ENCODE data around the gene NOXA1. TPM values are rescaled to one million over a fixed set of nuclear protein-coding genes. Genes with fewer than 3 reads are reported as not detected.

NOXA1 gene
- total and polyA plus RNA-seq, 5 donors from 2014 or later: 0.83 to 3.8 (median 1.9) TPM

DNA sequence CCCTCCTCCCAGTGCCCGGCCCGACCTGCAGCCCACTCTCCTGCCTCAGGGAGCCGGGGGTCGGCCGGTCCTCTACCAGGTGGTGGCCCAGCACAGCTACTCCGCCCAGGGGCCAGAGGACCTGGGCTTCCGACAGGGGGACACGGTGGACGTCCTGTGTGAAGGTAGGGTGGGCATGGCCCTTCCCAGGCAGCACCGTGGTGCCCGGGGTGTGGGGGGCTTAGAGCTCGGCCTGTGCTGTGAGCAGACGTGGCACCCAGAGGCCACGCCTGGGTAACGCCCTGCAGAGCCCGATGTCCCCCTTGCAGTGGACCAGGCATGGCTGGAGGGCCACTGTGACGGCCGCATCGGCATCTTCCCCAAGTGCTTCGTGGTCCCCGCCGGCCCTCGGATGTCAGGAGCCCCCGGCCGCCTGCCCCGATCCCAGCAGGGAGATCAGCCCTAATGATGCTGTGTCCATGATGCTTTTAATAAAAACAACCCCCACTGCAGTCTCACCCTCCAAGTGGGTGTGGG, 10.8 kb downstream of the NOXA1 start:
- H3K4me3 Mint-ChIP-seq: no peak overlapping the region
- Histone ChIP-seq H3K9me3 (ENCODE audit: control insufficient read depth in 2 of 2, low read length in 2 of 2) (no peaks in the 10 kb centered on the region), H3K27ac (ENCODE audit: insufficient read depth, low read length, poor library complexity, severe bottlenecking) (no peak overlapping the region), H3K27me3 (ENCODE audit: control insufficient read depth, insufficient read depth, low read length) (no peaks in the 10 kb centered on the region), H3K4me1 (ENCODE audit: control insufficient read depth, insufficient read depth, low read length, poor library complexity, severe bottlenecking) (peaks cover 3% of the 10 kb centered on the region), H3K36me3 (ENCODE audit: control insufficient read depth, insufficient read depth, low read length) (no peaks in the 10 kb centered on the region), H3K4me3 (ENCODE audit: low read depth, low read length) (no peak overlapping the region)
- H3K4me1 Mint-ChIP-seq: no peaks in the 10 kb centered on the region
- H3K36me3 Mint-ChIP-seq: no peaks in the 10 kb centered on the region
- DNase-seq: no peak
- H3K27ac Mint-ChIP-seq: no peak overlapping the region
- no peaks in the 10 kb centered on the region for H3K9me3 Mint-ChIP-seq
- no peak for ATAC-seq (ENCODE audit: low read depth in 2 of 2)
- H3K27me3 Mint-ChIP-seq: no peaks in the 10 kb centered on the region

DNA sequence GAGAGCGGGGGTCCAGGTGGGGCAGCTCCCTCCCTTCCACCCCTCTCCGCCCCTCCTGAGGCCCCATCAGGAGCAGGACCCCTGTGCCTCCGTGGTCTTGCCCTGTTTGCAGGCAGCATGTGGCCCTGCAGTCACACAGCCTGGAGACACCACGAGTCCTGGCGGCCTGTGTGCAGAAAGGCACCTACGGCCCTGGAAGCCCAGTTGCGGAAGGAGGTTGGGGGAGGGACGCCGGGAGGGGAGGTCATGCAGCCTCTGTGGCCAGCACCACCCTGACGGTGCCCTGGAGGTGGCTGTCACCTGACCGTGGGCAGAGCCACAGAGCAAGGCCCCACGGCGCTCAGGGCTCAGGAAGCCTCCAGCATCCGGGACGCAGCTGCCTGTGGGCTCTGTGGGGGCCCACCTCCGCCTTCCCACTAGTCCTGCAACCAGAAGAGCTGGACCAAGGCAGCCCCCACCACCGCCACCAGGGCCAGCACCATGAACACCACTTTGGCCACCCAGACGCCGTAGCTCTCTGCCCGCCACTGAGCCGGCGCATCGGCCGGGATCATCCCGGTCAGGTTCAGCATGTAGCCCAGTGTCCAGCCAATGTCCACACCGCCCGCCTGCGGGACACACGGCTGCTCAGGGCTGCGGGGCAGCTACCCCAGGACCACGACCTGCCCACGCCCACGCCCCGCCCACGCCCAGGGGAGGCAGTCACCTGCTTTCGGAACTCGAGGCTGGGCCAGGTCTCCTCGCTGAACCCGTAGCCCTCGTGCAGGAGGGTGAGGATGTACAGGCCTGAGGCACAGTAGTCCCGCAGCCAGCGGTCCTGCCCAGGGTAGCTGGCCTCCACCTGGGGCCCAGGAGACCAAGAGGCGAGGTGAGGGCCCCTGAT, 11.5 kb downstream of the NOXA1 start:
- no peak overlapping the region for H3K4me3 Mint-ChIP-seq
- Histone ChIP-seq H3K27ac (ENCODE audit: insufficient read depth, low read length, poor library complexity, severe bottlenecking) (no peak overlapping the region), H3K4me3 (ENCODE audit: low read depth, low read length) (no peak overlapping the region), H3K36me3 (ENCODE audit: control insufficient read depth, insufficient read depth, low read length) (no peaks in the 10 kb centered on the region), H3K4me1 (ENCODE audit: control insufficient read depth, insufficient read depth, low read length, poor library complexity, severe bottlenecking) (peaks cover 3% of the 10 kb centered on the region), H3K27me3 (ENCODE audit: control insufficient read depth, insufficient read depth, low read length) (no peaks in the 10 kb centered on the region), H3K9me3 (ENCODE audit: control insufficient read depth in 2 of 2, low read length in 2 of 2) (no peaks in the 10 kb centered on the region)
- H3K27ac Mint-ChIP-seq: no peak overlapping the region
- no peaks in the 10 kb centered on the region for H3K36me3 Mint-ChIP-seq
- ATAC-seq (ENCODE audit: low read depth in 2 of 2): no peak
- no peak for DNase-seq
- H3K4me1 Mint-ChIP-seq: peaks cover 0 to 3% (median 0%) of the 10 kb centered on the region in 4 donors
- H3K27me3 Mint-ChIP-seq: peaks cover 4% of the 10 kb centered on the region
- H3K9me3 Mint-ChIP-seq: no peaks in the 10 kb centered on the region

DNA sequence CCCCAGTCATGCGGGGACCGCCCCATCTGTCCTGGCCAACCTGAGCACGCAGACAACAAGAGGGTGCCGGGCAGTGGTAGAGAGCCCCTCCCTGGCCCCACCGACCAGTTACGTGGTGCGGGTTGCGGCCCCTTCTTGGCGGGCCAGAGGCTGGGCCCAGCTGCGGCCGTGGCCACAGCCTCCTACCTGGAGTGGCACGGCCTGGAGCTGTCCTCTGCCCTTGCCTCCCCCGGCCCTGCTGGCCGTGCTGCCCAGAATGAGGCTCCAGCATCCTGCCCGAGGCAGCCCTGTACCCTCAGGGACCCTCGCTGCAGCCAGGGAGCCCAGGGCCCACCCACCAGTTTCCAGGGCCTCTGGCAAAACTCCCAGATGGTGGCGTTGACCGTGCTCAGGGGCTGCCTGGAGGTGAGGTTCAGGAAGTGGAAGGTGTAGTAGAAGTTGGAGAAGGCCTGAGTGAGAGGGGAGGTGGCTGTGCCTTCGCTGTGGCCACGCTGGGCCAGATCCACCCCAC, 12.2 kb downstream of the NOXA1 start:
- Mint-ChIP-seq H3K4me3 (no peak overlapping the region), H3K9me3 (no peaks in the 10 kb centered on the region), H3K4me1 (peaks cover 0 to 3% (median 0%) of the 10 kb centered on the region in 4 donors), H3K27ac (no peak overlapping the region), H3K36me3 (no peaks in the 10 kb centered on the region), H3K27me3 (peaks cover 4% of the 10 kb centered on the region)
- H3K27ac ChIP-seq (ENCODE audit: insufficient read depth, low read length, poor library complexity, severe bottlenecking): no peak overlapping the region
- no peaks in the 10 kb centered on the region for H3K27me3 ChIP-seq (ENCODE audit: control insufficient read depth, insufficient read depth, low read length)
- no peaks in the 10 kb centered on the region for H3K36me3 ChIP-seq (ENCODE audit: control insufficient read depth, insufficient read depth, low read length)
- H3K9me3 ChIP-seq (ENCODE audit: control insufficient read depth in 2 of 2, low read length in 2 of 2): no peaks in the 10 kb centered on the region
- H3K4me3 ChIP-seq (ENCODE audit: low read depth, low read length): no peak overlapping the region
- ATAC-seq (ENCODE audit: low read depth in 2 of 2) (no peak), DNase-seq (no peak)
- peaks cover 3% of the 10 kb centered on the region for H3K4me1 ChIP-seq (ENCODE audit: control insufficient read depth, insufficient read depth, low read length, poor library complexity, severe bottlenecking)

DNA sequence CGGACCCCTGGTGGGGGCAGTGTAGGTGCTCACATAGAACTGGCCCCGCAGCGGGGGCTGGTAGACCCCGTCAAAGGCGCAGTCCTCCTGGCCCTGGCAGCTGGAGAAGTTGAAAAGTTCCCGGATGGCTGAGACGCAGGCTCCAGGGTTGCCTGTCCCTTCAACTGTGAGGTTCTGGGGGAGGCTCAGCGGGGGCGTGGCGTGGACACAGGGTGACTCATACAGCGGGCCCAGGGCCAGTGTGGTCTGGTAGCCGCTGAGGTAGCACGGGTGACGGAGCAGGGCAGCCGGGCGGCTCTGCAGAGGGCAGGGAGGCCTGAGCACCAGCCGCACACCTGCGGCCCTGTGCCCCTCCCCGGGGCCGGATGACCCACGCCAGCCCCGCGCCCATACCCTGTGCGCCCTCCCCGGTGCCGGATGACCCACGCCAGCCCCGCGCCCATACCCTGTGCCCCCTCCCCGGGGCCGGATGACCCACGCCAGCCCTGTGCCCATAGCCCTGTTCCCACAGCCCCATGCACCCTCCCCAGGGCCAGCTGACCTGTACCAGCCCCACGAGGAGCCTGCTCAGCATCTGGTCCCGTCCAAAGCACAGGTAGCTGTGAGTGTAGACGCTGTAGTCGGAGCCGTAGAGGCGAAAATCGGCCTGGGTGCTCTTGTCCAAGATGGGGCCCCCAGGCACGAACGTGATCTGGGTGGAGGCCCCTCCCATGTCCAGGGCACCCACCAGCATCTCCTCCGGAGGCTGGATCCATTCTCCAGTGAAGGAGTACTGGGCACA, 13.0 kb downstream of the NOXA1 start:
- ATAC-seq (ENCODE audit: low read depth in 2 of 2): no peak
- peaks cover 4% of the 10 kb centered on the region for H3K4me1 ChIP-seq (ENCODE audit: control insufficient read depth, insufficient read depth, low read length, poor library complexity, severe bottlenecking)
- H3K27me3 ChIP-seq (ENCODE audit: control insufficient read depth, insufficient read depth, low read length): no peaks in the 10 kb centered on the region
- H3K4me1 Mint-ChIP-seq: peaks cover 0 to 3% (median 0%) of the 10 kb centered on the region in 4 donors
- no peak for DNase-seq
- no peak overlapping the region for H3K27ac Mint-ChIP-seq
- H3K4me3 Mint-ChIP-seq: no peak overlapping the region
- no peak overlapping the region for H3K27ac ChIP-seq (ENCODE audit: insufficient read depth, low read length, poor library complexity, severe bottlenecking)
- no peak overlapping the region for H3K4me3 ChIP-seq (ENCODE audit: low read depth, low read length)
- H3K36me3 Mint-ChIP-seq: no peaks in the 10 kb centered on the region
- H3K27me3 Mint-ChIP-seq: peaks cover 4% of the 10 kb centered on the region
- H3K9me3 ChIP-seq (ENCODE audit: control insufficient read depth in 2 of 2, low read length in 2 of 2): no peaks in the 10 kb centered on the region
- H3K36me3 ChIP-seq (ENCODE audit: control insufficient read depth, insufficient read depth, low read length): no peaks in the 10 kb centered on the region
- no peaks in the 10 kb centered on the region for H3K9me3 Mint-ChIP-seq

DNA sequence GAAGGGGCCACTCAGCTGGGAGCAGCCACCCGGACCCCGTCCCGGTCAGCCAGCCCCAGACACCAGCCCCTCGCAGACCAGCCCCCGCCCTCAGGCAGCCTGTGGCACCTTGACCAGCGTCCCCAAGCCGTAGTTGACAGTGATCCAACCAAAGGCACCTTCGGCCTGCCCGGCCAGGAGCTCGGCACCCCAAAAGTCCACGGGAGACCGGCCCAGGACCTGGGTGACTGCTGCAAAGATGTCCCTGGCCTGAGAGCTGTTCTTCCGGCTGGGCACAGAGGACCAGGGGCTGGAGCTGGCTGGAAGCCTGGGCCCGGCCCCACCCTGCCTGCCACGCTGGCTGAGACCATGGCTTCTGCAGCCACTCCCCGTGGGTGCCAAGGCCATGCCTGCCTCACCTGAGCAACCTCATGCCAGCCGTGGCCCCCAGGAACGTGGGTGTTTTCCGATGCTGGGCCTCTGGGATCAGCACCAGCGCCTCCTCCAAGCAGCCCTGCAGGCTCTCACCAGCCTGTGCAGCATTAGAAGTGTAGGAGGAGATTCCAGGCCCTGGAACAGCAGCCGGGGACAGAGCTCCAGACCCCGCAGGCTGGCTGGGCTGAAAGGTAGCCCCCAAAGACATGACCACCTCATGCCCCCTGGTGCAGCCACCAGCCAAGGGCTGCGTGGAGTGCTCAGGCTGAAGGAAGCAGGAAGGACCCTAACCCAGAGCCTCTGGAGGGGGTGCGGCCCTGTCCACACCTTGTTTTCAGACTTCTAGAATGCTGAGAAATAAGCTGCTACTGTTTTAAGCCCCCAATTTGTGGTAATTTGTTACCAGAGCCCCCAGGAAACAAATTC, 13.8 kb downstream of the NOXA1 start:
- H3K4me1 ChIP-seq (ENCODE audit: control insufficient read depth, insufficient read depth, low read length, poor library complexity, severe bottlenecking): peaks cover 11% of the 10 kb centered on the region
- H3K9me3 Mint-ChIP-seq: peaks cover 0 to 1% (median 0%) of the 10 kb centered on the region in 7 donors
- H3K27me3 ChIP-seq (ENCODE audit: control insufficient read depth, insufficient read depth, low read length): peaks cover 2% of the 10 kb centered on the region
- no peak overlapping the region for H3K27ac ChIP-seq (ENCODE audit: insufficient read depth, low read length, poor library complexity, severe bottlenecking)
- no peak overlapping the region for H3K27ac Mint-ChIP-seq
- no peak for ATAC-seq (ENCODE audit: low read depth in 2 of 2)
- no peak for DNase-seq
- no peak overlapping the region for H3K4me3 ChIP-seq (ENCODE audit: low read depth, low read length)
- peaks cover 7% of the 10 kb centered on the region for H3K27me3 Mint-ChIP-seq
- no peak overlapping the region for H3K4me3 Mint-ChIP-seq
- H3K4me1 Mint-ChIP-seq: peaks cover 0 to 6% (median 2%) of the 10 kb centered on the region in 4 donors
- H3K9me3 ChIP-seq (ENCODE audit: control insufficient read depth in 2 of 2, low read length in 2 of 2): no peaks in the 10 kb centered on the region
- no peaks in the 10 kb centered on the region for H3K36me3 ChIP-seq (ENCODE audit: control insufficient read depth, insufficient read depth, low read length)
- no peaks in the 10 kb centered on the region for H3K36me3 Mint-ChIP-seq

DNA sequence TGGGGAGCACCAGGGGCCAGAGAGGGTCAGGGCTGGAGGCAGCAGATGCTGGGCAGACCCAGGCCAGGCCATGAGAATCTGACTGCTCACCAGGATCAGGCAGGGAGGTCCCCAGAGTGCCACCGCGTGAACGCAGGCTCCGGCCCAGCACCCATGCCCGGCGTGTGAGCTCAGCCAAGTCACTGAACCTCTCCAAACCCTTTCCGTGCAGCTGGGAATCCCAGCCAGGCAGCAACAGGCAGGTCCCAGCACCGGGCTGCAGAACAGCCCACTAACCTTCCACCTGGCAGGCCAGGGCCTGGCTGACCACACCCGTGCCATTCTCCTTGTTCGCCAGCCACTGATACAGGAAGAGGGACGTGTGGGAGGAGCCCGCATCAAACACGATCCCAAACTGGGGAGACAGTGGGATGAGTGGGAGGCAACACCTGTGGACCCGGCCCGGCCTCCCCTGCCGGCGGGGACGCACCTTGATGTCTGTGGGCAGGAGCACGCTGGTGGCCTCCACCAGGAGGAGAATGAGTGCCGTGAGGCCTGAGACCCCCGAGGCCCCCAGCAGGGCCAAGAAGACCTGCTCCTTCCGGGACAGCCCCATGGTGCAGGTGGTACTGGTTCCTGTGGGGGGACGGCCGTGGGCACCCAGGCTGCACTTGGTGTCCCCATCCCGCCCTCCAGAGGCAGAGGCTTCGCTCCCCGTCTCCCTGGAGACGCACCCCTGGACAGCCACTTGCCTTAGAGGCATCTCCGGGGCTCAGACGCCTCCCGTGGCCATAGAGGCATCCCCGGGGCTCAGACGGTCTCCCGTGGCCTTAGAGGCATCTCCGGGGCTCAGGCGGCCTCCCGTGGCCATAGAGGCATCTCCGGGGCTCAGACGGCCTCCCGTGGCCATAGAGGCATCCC, 14.7 kb downstream of the NOXA1 start:
- peaks cover 3% of the 10 kb centered on the region for H3K27me3 ChIP-seq (ENCODE audit: control insufficient read depth, insufficient read depth, low read length)
- Mint-ChIP-seq H3K27me3 (peaks cover 16% of the 10 kb centered on the region), H3K4me1 (peaks cover 0 to 6% (median 4%) of the 10 kb centered on the region in 4 donors), H3K27ac (no peak overlapping the region), H3K36me3 (no peaks in the 10 kb centered on the region), H3K4me3 (no peak overlapping the region), H3K9me3 (peaks cover 0 to 1% (median 0%) of the 10 kb centered on the region in 7 donors)
- no peak overlapping the region for H3K27ac ChIP-seq (ENCODE audit: insufficient read depth, low read length, poor library complexity, severe bottlenecking)
- DNase-seq (no peak), ATAC-seq (ENCODE audit: low read depth in 2 of 2) (no peak)
- no peak overlapping the region for H3K4me3 ChIP-seq (ENCODE audit: low read depth, low read length)
- no peaks in the 10 kb centered on the region for H3K9me3 ChIP-seq (ENCODE audit: control insufficient read depth in 2 of 2, low read length in 2 of 2)
- H3K4me1 ChIP-seq (ENCODE audit: control insufficient read depth, insufficient read depth, low read length, poor library complexity, severe bottlenecking): peaks cover 12% of the 10 kb centered on the region
- no peaks in the 10 kb centered on the region for H3K36me3 ChIP-seq (ENCODE audit: control insufficient read depth, insufficient read depth, low read length)
